Dendritic cell treated with granulocyte-macrophage colony-stimulating factor and Interleukin-4, amounts not matched to agents 40 ng/mL and 50 ng/mL, for 4 days (primary cell): ENCODE results near the gene TBC1D1.

ENCODE experiments used
- H3K27ac Mint-ChIP-seq: one replicate; pipeline ENCODE4 v1.8.0; 2022; ENCODE audit warnings: mild to moderate bottlenecking, mixed read lengths
- H3K27me3 Mint-ChIP-seq: one replicate; pipeline ENCODE4 v1.8.0; 2022; ENCODE audit warnings: mild to moderate bottlenecking, mixed read lengths
- H3K36me3 Mint-ChIP-seq: one replicate; pipeline ENCODE4 v1.8.0; 2022; ENCODE audit warnings: low read depth, mixed read lengths
- H3K4me1 Mint-ChIP-seq: one replicate; pipeline ENCODE4 v1.8.0; 2022; ENCODE audit warnings: low read depth, mixed read lengths
- H3K4me3 Mint-ChIP-seq: one replicate; pipeline ENCODE4 v1.8.0; 2022; ENCODE audit warnings: mild to moderate bottlenecking, moderate library complexity, mixed read lengths
- H3K9me3 Mint-ChIP-seq: one replicate; pipeline ENCODE4 v1.8.0; 2022; ENCODE audit warnings: mixed read lengths
- intact Hi-C: fragments of 100-400 bp; cut with micrococcal nuclease; formaldehyde crosslinking; loops from one replicate; pipeline ENCODE4 v1.15.0; 2022

TBC1D1 gene

GRCh38 chr4:38113551-38113950 is 222.7 kb downstream of the TBC1D1 start:
- intact Hi-C loops = loop anchor here (10.0 kb wide), 1 partner anchor 49 kb away; no protein-coding TSS in a partner anchor
- Mint-ChIP-seq H3K9me3 (no peaks in the 10 kb centered on the region), H3K27ac (no peak overlapping the region), H3K4me1 (peaks cover 45% of the 10 kb centered on the region), H3K36me3 (peaks cover 61% of the 10 kb centered on the region), H3K27me3 (no peaks in the 10 kb centered on the region), H3K4me3 (no peak overlapping the region)

GRCh38 chr4:38114386-38115150 is 223.7 kb downstream of the TBC1D1 start:
- H3K4me3 Mint-ChIP-seq = no peak overlapping the region
- intact Hi-C loops = loop anchor here (10.0 kb wide), 1 partner anchor 50 kb away; no protein-coding TSS in a partner anchor

GRCh38 chr4:38115601-38116000 is 224.7 kb downstream of the TBC1D1 start:
- H3K27ac Mint-ChIP-seq = no peak overlapping the region
- H3K9me3 Mint-ChIP-seq = no peaks in the 10 kb centered on the region
- intact Hi-C loops = loop anchor here (10.0 kb wide), 1 partner anchor 51 kb away; no protein-coding TSS in a partner anchor
- H3K27me3 Mint-ChIP-seq = no peaks in the 10 kb centered on the region
- peaks cover 61% of the 10 kb centered on the region for H3K36me3 Mint-ChIP-seq
- H3K4me3 Mint-ChIP-seq = no peak overlapping the region
- peaks cover 45% of the 10 kb centered on the region for H3K4me1 Mint-ChIP-seq

More at GRCh38 chr4:38114386-38115150, 223.7 kb downstream of the TBC1D1 start:
- H3K27me3 Mint-ChIP-seq = no peaks in the 10 kb centered on the region
- peaks cover 61% of the 10 kb centered on the region for H3K36me3 Mint-ChIP-seq
- H3K4me1 Mint-ChIP-seq = peaks cover 45% of the 10 kb centered on the region
- H3K9me3 Mint-ChIP-seq = no peaks in the 10 kb centered on the region
- H3K27ac Mint-ChIP-seq = peak overlapping the region; percentile 54

- intact Hi-C loops = loop anchor here (10.0 kb wide), 1 partner anchor 53 kb away; no protein-coding TSS in a partner anchor
- Mint-ChIP-seq H3K27me3 (no peaks in the 10 kb centered on the region), H3K4me1 (peaks cover 40% of the 10 kb centered on the region), H3K36me3 (peaks cover 75% of the 10 kb centered on the region), H3K27ac (peak overlapping the region; percentile 36), H3K9me3 (no peaks in the 10 kb centered on the region), H3K4me3 (no peak overlapping the region)
These were observed 226.7 kb downstream of the TBC1D1 start for GRCh38 chr4:38117591-38117990.

GRCh38 chr4:38119668-38120385 is 228.9 kb downstream of the TBC1D1 start:
- intact Hi-C loops = loop anchor here (10.0 kb wide), 1 partner anchor 55 kb away; no protein-coding TSS in a partner anchor
- Mint-ChIP-seq H3K36me3 (peaks cover 90% of the 10 kb centered on the region), H3K4me3 (no peak overlapping the region), H3K4me1 (peaks cover 23% of the 10 kb centered on the region), H3K27ac (no peak overlapping the region), H3K9me3 (no peaks in the 10 kb centered on the region), H3K27me3 (no peaks in the 10 kb centered on the region)

- Mint-ChIP-seq H3K9me3 (no peaks in the 10 kb centered on the region), H3K4me1 (peaks cover 20% of the 10 kb centered on the region), H3K4me3 (no peak overlapping the region), H3K36me3 (peaks cover 97% of the 10 kb centered on the region), H3K27ac (no peak overlapping the region), H3K27me3 (no peaks in the 10 kb centered on the region)
- intact Hi-C loops = no loop called here
These were observed 229.9 kb downstream of the TBC1D1 start for GRCh38 chr4:38120772-38121171.

GRCh38 chr4:38122060-38122459 is 231.2 kb downstream of the TBC1D1 start:
- Mint-ChIP-seq H3K9me3 (no peaks in the 10 kb centered on the region), H3K36me3 (peaks cover 94% of the 10 kb centered on the region), H3K27ac (no peak overlapping the region), H3K4me1 (peaks cover 10% of the 10 kb centered on the region), H3K4me3 (no peak overlapping the region), H3K27me3 (no peaks in the 10 kb centered on the region)
- intact Hi-C loops = no loop called here

GRCh38 chr4:38123555-38123954 is 232.7 kb downstream of the TBC1D1 start:
- H3K27me3 Mint-ChIP-seq = no peaks in the 10 kb centered on the region
- H3K27ac Mint-ChIP-seq = no peak overlapping the region
- H3K4me1 Mint-ChIP-seq = peaks cover 10% of the 10 kb centered on the region
- H3K9me3 Mint-ChIP-seq = no peaks in the 10 kb centered on the region
- no peak overlapping the region for H3K4me3 Mint-ChIP-seq
- H3K36me3 Mint-ChIP-seq = peaks cover 94% of the 10 kb centered on the region
- intact Hi-C loops = no loop called here

- no peaks in the 10 kb centered on the region for H3K27me3 Mint-ChIP-seq
- no peaks in the 10 kb centered on the region for H3K9me3 Mint-ChIP-seq
- H3K4me1 Mint-ChIP-seq = peaks cover 20% of the 10 kb centered on the region
- peaks cover 94% of the 10 kb centered on the region for H3K36me3 Mint-ChIP-seq
- no peak overlapping the region for H3K27ac Mint-ChIP-seq
- intact Hi-C loops = no loop called here
- no peak overlapping the region for H3K4me3 Mint-ChIP-seq
These were observed 234.1 kb downstream of the TBC1D1 start for GRCh38 chr4:38124961-38125360.

- intact Hi-C loops = no loop called here
- H3K4me3 Mint-ChIP-seq = no peak overlapping the region
- H3K9me3 Mint-ChIP-seq = no peaks in the 10 kb centered on the region
- H3K27me3 Mint-ChIP-seq = no peaks in the 10 kb centered on the region
- no peak overlapping the region for H3K27ac Mint-ChIP-seq
- H3K36me3 Mint-ChIP-seq = peaks cover 94% of the 10 kb centered on the region
- peaks cover 20% of the 10 kb centered on the region for H3K4me1 Mint-ChIP-seq
These were observed 234.9 kb downstream of the TBC1D1 start for GRCh38 chr4:38125816-38126215.

GRCh38 chr4:38128478-38129459 is 237.9 kb downstream of the TBC1D1 start:
- intact Hi-C loops = no loop called here
- H3K36me3 Mint-ChIP-seq = peaks cover 89% of the 10 kb centered on the region
- H3K4me3 Mint-ChIP-seq = no peak overlapping the region
- H3K4me1 Mint-ChIP-seq = peaks cover 32% of the 10 kb centered on the region
- no peaks in the 10 kb centered on the region for H3K9me3 Mint-ChIP-seq
- H3K27ac Mint-ChIP-seq = no peak overlapping the region
- no peaks in the 10 kb centered on the region for H3K27me3 Mint-ChIP-seq

GRCh38 chr4:38129460-38130227 is 238.8 kb downstream of the TBC1D1 start:
- Mint-ChIP-seq H3K4me3 (no peak overlapping the region), H3K27me3 (no peaks in the 10 kb centered on the region), H3K4me1 (peaks cover 32% of the 10 kb centered on the region), H3K27ac (no peak overlapping the region), H3K36me3 (peaks cover 91% of the 10 kb centered on the region), H3K9me3 (no peaks in the 10 kb centered on the region)
- intact Hi-C loops = no loop called here

- Mint-ChIP-seq H3K4me3 (no peak overlapping the region), H3K4me1 (peaks cover 32% of the 10 kb centered on the region), H3K9me3 (no peaks in the 10 kb centered on the region), H3K36me3 (peaks cover 91% of the 10 kb centered on the region), H3K27me3 (no peaks in the 10 kb centered on the region), H3K27ac (peak overlapping the region; percentile 35)
- intact Hi-C loops = no loop called here
These were observed 240.0 kb downstream of the TBC1D1 start for GRCh38 chr4:38130884-38131283.
